DOHH2 (cell line): ENCODE measurements around the gene GPR157.

Experiments used
- H3F3A ChIP-seq: fragments of 200-600 bp; sonication (generic), shearing (Covaris generic); 2 replicates; pipeline ENCODE4 v1.6.0; 2016; ENCODE audit warnings: antibody characterized with exemption, mild to moderate bottlenecking; ENCODE audit not compliant: control insufficient read depth, insufficient read depth
- H3K27ac ChIP-seq: fragments of 200-600 bp; sonication (generic); 2 replicates; pipeline ENCODE4 v1.5.1; 2014; ENCODE audit warnings: low read depth, mild to moderate bottlenecking, low read length, moderate library complexity
- H3K27me3 ChIP-seq: fragments of 200-600 bp; sonication (generic); 2 replicates; pipeline ENCODE4 v1.6.1; 2014; ENCODE audit warnings: mild to moderate bottlenecking, low read length, mixed read lengths; ENCODE audit not compliant: control insufficient read depth
- H3K36me3 ChIP-seq: fragments of 200-600 bp; sonication (generic); 2 replicates; pipeline ENCODE4 v1.6.1; 2014; ENCODE audit warnings: mild to moderate bottlenecking, low read length, moderate library complexity, mixed read lengths; ENCODE audit not compliant: control insufficient read depth
- H3K4me1 ChIP-seq: fragments of 200-600 bp; sonication (generic); 2 replicates; pipeline ENCODE4 v1.6.1; 2014; ENCODE audit warnings: mild to moderate bottlenecking, low read length, mixed read lengths; ENCODE audit not compliant: control insufficient read depth
- H3K4me2 ChIP-seq: fragments of 200-600 bp; sonication (generic); 2 replicates; pipeline ENCODE4 v1.6.0; 2014; ENCODE audit warnings: mild to moderate bottlenecking, low read length, moderate library complexity
- H3K4me3 ChIP-seq: fragments of 200-600 bp; sonication (generic); 2 replicates; pipeline ENCODE4 v1.5.1; 2014; ENCODE audit warnings: mild to moderate bottlenecking, low read length, mixed read lengths
- H3K79me2 ChIP-seq: fragments of 200-600 bp; sonication (generic); 2 replicates; pipeline ENCODE4 v1.6.1; 2014; ENCODE audit warnings: mild to moderate bottlenecking, low read length, mixed read lengths; ENCODE audit not compliant: control insufficient read depth
- H3K9me2 ChIP-seq: fragments of 200-600 bp; sonication (generic); replicated peaks from 2 replicates; pipeline ENCODE4 v1.6.1; 2014; ENCODE audit warnings: mild to moderate bottlenecking, low read length, mixed read lengths; ENCODE audit not compliant: control insufficient read depth
- H3K9me3 ChIP-seq: fragments of 200-600 bp; sonication (generic); 2 replicates; pipeline ENCODE4 v1.6.1; 2014; ENCODE audit warnings: antibody characterized with exemption, low read length, mixed read lengths; ENCODE audit not compliant: control insufficient read depth, insufficient read depth
- H4K20me1 ChIP-seq: fragments of 200-600 bp; sonication (generic); 2 replicates; pipeline ENCODE4 v1.6.0; 2014; ENCODE audit warnings: low read depth, mild to moderate bottlenecking, antibody characterized with exemption, low read length, moderate library complexity; ENCODE audit not compliant: control insufficient read depth, insufficient read depth
- EZH2phosphoT487 ChIP-seq: fragments of 200-600 bp; sonication (generic); IDR thresholded peaks from 2 replicates; pipeline ENCODE4 v1.6.1; 2017; ENCODE audit warnings: borderline replicate concordance, mild to moderate bottlenecking, antibody characterized with exemption, low read length, moderate library complexity, mixed read lengths
- TF ChIP-seq, protein P1 (sequence below): fragments of 200-600 bp; sonication (generic); IDR thresholded peaks from one replicate; pipeline ENCODE4 v1.5.1; 2014; ENCODE audit warnings: antibody characterized with exemption, mild to moderate bottlenecking, low read depth, low read length; ENCODE audit not compliant: poor library complexity, severe bottlenecking

GPR157 gene

DNA sequence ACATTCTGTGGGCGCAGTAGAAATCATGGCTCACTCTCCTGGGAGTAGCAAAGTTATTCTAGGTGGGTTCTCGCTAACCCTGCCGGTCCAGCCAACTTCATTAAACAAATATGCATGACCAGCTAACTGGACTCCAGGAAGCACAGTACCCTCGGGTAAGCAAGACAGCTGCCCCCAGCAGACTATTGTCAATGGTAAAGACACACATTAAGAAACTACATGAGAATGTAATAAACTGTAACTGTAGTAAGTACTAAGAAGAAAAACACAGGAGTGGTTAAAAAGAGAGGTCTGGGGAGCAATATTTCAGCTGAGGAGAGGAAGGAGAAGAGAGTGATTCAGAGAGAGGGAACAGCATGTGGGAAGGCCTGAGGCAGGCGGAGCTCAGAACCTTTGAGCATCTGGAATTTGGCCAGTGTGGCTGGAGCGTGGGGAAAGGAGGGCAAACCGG, 66.9 kb downstream of the GPR157 start:
- no peaks in the 10 kb centered on the region for H3K9me3 ChIP-seq
- no peak for TF ChIP-seq EZH2phosphoT487
- TF ChIP-seq, protein P1, sequence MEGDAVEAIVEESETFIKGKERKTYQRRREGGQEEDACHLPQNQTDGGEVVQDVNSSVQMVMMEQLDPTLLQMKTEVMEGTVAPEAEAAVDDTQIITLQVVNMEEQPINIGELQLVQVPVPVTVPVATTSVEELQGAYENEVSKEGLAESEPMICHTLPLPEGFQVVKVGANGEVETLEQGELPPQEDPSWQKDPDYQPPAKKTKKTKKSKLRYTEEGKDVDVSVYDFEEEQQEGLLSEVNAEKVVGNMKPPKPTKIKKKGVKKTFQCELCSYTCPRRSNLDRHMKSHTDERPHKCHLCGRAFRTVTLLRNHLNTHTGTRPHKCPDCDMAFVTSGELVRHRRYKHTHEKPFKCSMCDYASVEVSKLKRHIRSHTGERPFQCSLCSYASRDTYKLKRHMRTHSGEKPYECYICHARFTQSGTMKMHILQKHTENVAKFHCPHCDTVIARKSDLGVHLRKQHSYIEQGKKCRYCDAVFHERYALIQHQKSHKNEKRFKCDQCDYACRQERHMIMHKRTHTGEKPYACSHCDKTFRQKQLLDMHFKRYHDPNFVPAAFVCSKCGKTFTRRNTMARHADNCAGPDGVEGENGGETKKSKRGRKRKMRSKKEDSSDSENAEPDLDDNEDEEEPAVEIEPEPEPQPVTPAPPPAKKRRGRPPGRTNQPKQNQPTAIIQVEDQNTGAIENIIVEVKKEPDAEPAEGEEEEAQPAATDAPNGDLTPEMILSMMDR: no peak
- peak overlapping the region; percentile 65 for H3K4me2 ChIP-seq
- no peaks in the 10 kb centered on the region for H3K27me3 ChIP-seq
- H3K36me3 ChIP-seq: peaks cover 90% of the 10 kb centered on the region
- H3K4me3 ChIP-seq: peak overlapping the region; percentile 55
- peaks cover 42% of the 10 kb centered on the region for H3F3A ChIP-seq
- H3K79me2 ChIP-seq: peaks cover 97% of the 10 kb centered on the region
- peaks cover 42% of the 10 kb centered on the region for H4K20me1 ChIP-seq
- H3K27ac ChIP-seq: peak overlapping the region; percentile 76
- H3K4me1 ChIP-seq: peaks cover 76% of the 10 kb centered on the region
- H3K9me2 ChIP-seq: no peaks in the 10 kb centered on the region

DNA sequence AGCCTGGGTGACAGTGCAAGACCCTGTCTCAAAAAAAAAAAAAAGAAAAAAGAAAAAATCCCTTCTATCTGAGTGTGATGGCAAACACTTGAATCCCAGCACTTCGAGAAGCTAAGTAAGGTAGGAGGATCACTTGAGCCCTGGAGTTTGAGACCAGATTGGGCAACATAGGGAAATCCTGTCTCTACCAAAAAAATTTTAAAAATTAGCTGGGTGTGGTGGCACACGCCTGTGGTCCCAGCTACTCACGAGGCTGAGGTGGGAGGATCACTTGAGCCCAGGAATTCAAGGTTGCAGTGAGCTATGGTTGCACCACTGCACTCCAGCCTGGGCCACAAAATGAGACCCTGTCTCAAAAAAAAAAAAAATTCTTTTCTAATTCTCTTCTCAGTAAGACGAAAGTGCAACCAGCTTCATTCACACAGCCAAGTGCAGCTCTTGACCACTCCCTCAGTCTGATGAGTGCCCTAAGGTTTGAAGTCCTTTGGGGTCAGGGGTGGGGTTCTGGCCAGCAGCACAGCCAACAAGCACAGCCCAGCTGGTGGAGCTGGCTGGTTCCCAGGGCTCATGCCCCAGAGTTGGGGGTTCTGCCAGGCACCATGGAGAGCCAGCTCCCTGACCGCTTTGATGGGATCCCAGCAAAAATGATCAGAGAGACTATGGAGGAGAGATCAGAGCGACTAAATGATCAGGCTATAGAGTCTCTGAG, 67.5 kb downstream of the GPR157 start:
- TF ChIP-seq, protein P1: no peak
- no peak for TF ChIP-seq EZH2phosphoT487
- peak overlapping the region; percentile 76 for H3K27ac ChIP-seq
- peaks cover 96% of the 10 kb centered on the region for H3K79me2 ChIP-seq
- peak overlapping the region; percentile 55 for H3K4me3 ChIP-seq
- H3K9me3 ChIP-seq: no peaks in the 10 kb centered on the region
- no peaks in the 10 kb centered on the region for H3K9me2 ChIP-seq
- peaks cover 42% of the 10 kb centered on the region for H3F3A ChIP-seq
- no peaks in the 10 kb centered on the region for H3K27me3 ChIP-seq
- H3K36me3 ChIP-seq: peaks cover 90% of the 10 kb centered on the region
- peaks cover 42% of the 10 kb centered on the region for H4K20me1 ChIP-seq
- H3K4me1 ChIP-seq: peaks cover 70% of the 10 kb centered on the region
- H3K4me2 ChIP-seq: peak overlapping the region; percentile 65

DNA sequence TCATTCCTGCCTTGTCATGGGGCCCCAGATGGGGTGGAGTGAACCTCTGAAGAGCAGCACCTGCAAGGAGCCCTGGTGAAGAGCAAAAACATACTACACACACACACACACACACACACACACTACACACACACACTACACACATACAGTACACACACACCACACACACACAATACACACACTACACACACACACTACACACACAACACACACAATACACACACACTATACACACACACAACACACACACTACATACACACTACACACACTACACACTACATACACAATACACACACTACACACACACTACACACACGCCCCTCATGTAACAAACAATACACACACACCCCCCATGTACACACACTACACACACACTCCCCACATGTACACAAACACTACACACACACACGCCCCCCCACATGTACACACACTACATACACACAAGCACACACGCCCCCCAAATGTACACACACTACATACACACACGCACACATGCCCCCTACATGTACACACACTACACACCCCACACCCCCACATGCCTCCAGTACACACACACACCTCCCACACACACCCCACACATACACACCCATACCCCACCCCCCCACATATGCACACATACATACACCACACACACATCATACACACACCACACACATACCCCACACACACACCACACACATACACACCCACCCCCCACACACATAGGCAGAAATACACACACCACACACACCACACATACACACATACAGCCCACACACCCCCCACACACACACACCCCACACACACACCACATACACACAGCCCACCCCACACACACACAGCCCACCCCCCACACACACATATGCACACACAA, 68.8 kb downstream of the GPR157 start:
- no peaks in the 10 kb centered on the region for H3K27me3 ChIP-seq
- peaks cover 42% of the 10 kb centered on the region for H4K20me1 ChIP-seq
- no peaks in the 10 kb centered on the region for H3K9me3 ChIP-seq
- H3K9me2 ChIP-seq: no peaks in the 10 kb centered on the region
- peak overlapping the region; percentile 18; the same call in 1 of the 2 replicates for H3K27ac ChIP-seq
- H3K79me2 ChIP-seq: peaks cover 95% of the 10 kb centered on the region
- H3K4me2 ChIP-seq: peak overlapping the region; percentile 65
- peaks cover 57% of the 10 kb centered on the region for H3K4me1 ChIP-seq
- H3K4me3 ChIP-seq: peak overlapping the region; percentile 11; the same call in 1 of the 2 replicates
- H3K36me3 ChIP-seq: peaks cover 89% of the 10 kb centered on the region
- TF ChIP-seq EZH2phosphoT487: no peak
- TF ChIP-seq, protein P1: no peak
- peaks cover 33% of the 10 kb centered on the region for H3F3A ChIP-seq
